GM12892 (cell line): ENCODE results near the gene VN1R4.
"Not testable (repeated sequence)": the region's sequence is repeated elsewhere in the genome, so short reads cannot be mapped to it uniquely, and the experiment has no call there.

Experiments used
- POLR2A ChIP-seq: IDR thresholded peaks from 2 replicates; pipeline ENCODE4 v1.6.1; 2011; ENCODE audit warnings: low read depth, low read length, control low read depth
- POLR2AphosphoS5 ChIP-seq: IDR thresholded peaks from 2 replicates; pipeline ENCODE4 v1.6.1; 2011; ENCODE audit warnings: low read depth, low read length, control low read depth

GRCh38 chr19:53269861-53270260 is 2.3 kb upstream of the VN1R4 start:
- TF ChIP-seq POLR2A, POLR2AphosphoS5: not testable (repeated sequence)
